Germinal center (tissue), 1 donor: ENCODE results near the gene ANKLE1.
"Not testable (repeated sequence)": the region's sequence is repeated elsewhere in the genome, so short reads cannot be mapped to it uniquely, and the experiment has no call there.

Experiments used
- DNase-seq: peaks from one replicate; pipeline ENCODE4 v3.0.0; 2012; ENCODE audit warnings: mixed read lengths, low spot score

The ANKLE1 gene

DNA sequence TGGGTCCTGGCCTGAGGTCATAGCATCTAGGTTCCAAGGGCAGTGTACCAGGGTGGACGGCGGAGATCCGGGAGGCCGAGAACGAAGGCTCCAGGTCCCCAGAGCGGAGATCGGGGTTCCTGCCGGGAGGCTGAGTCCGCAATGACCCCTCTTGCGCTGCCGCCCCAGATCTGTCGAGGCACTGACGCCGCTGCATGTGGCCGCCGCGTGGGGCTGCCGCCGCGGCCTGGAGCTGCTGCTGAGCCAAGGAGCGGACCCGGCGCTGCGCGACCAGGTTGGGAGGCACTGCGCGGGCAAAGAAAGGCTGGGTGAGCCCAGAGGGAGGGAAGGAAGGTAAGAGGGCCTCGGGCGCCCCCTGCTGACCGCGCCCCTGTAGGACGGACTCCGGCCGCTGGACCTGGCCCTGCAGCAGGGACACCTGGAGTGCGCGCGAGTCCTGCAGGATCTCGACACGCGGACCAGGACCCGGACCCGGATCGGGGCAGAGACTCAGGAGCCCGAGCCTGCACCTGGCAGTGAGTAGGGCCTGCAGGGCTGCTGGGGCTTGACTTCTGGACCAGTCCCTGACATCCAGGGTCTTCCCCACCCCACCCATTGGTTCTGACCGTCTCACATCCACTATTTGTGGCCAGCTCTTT is 906 bp downstream of the ANKLE1 start:
- peak; percentile 84 for DNase-seq

DNA sequence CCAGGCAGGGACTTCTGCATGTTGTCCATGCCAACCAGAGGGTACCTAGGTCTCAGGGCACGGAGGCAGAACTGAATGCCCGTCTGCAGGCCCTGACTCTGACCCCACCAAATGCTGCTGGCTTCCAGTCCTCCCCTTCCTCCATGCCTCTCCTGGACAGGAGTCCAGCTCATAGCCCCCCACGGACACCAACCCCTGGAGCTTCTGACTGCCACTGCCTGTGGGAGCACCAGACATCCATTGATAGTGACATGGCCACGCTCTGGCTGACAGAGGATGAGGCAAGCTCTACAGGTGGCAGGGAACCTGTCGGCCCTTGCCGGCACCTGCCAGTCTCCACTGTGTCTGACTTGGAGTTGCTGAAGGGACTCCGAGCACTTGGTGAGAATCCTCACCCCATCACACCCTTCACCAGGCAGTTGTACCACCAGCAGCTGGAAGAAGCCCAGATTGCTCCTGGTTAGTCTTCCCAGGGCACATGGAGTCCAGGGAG is 1.8 kb downstream of the ANKLE1 start:
- no peak for DNase-seq

DNA sequence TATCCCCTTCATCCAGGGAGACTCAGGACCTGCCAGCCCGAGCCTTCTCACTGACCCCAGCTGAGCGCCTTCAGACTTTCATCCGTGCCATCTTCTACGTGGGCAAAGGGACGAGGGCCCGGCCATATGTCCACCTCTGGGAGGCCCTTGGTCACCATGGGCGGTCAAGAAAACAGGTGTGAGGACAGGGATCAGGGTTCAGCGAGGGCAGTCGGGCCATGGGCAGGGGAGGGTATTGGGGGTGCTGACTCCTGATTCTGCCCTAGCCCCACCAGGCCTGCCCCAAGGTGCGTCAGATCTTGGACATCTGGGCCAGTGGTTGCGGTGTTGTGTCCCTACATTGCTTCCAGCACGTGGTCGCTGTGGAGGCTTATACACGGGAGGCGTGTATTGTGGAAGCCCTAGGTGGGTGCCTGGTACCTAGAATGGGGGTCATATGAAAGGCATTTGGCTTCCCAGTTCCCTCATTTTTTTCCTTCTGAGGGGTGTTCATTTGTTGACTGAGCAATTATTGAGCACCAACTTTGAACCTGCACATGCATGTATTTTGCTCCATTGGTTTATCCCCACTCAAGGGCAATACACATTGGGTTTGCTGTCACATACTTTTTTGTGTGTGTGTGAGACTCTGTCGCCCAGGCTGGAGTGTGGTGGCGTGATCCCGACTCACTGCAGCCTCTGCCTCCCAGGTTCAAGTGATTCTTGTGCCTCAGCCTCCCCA is 3.9 kb downstream of the ANKLE1 start:
- no peak for DNase-seq

DNA sequence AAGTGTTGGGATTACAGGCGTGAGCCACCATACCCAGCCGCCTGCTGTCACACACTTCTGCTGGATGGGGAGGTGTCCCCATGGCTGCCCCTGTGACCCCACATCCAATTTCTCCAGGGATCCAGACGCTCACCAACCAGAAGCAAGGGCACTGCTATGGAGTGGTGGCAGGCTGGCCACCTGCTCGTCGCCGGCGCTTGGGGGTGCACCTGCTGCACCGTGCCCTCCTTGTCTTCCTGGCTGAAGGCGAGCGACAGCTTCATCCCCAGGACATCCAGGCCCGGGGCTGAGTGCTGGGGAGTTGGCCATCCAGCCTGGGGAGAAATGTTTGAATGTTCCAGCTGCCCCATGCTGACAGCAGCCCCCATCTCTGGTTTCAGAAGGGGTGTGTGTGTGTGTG is 4.6 kb downstream of the ANKLE1 start:
- no peak for DNase-seq

DNA sequence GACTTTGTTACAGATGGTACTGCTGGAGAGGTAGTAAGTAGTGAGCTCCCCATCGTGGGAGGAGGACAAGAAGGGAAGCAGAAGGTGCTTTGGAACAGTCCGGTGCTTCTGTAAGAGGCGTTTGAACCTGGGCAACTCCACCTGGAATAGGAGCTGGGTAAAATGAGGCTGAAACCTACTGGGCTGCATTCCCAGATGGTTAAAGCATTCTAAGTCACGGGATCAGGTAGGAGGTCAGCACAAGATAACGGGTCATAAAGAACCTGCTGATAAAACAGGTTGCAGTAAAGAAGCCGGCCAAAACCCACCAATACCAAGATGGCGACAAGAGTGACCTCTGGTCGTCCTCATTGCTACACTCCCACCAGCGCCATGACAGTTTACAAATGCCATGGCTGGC is 5.1 kb downstream of the ANKLE1 start:
- DNase-seq: no peak

DNA sequence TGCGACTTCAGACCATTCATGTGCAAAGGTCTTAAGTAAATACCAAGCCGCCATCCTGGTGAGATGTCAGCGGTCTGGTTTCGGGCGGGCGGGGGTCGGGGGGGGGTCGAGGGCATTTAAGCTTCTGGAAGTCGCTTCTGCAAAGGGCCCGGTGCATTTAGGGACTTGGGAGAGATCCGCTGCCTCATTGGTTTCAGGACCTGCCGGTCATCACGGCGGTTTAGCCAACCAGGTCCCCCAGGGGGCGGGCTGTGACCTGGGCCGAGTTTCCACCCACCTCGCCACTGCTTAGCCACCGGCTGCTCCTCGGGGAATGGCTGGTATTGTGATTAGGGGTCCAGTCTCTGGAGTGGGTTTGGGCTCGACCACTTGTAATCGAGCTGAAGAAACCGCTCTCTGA is 7.8 kb downstream of the ANKLE1 start:
- peak; percentile 91 for DNase-seq

DNA sequence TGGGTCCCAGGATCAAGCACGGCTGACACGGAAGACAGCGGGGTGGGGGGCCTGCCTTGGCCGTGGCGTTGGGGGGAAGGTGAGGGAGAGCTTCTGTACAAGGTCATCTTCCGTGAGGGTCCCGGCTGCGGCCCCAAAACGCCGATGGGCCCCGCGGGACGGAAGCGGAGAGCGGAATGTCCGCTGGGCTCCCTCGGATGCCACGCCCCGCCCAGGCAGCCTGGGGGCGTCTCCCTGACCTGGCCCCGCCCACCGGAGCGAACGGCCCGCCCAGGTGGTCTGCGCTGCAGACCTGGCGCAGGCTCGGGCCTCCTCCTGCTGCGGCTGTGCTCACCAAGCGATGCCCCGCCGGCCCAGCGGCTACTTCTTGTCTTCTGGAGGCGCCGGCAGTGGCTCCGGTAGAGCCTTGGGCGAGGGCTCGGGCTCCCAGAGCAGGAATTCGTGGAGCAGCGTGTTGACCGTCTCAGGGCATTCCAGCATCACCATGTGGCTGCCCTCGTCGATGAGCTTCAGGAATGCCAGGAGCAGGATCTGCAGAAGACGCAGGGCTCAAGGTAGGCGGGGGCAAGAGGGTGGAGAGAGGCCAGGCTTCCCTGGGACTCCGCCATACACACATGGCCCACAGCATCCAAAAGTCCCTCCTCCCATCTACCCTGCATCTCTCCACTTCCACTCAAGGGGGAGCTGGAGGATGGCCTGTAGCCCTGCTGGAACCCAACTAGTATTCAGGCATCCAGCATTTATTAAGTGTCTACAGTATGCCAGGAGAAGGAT is 10.8 kb downstream of the ANKLE1 start:
- DNase-seq: peak; percentile 96

DNA sequence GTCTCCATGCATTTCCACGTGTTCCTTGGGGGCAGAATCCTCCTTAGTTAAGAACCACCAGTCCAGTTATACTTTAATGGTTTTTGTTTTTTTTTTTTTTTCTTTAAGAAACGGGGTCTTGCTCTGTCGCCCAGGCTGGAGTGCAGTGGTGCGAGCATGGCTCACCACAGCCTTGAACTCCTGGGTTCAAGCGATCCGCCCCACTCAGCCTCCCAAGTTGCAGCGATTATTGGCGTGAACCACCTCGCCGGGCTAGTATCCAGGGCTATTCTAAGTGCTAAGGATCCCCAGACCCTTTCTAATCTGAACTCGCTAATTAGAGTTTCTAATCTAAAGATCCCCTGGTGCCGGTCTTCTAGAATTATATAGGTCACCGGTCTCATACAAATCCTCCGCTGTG is 11.9 kb downstream of the ANKLE1 start:
- DNase-seq: no peak

DNA sequence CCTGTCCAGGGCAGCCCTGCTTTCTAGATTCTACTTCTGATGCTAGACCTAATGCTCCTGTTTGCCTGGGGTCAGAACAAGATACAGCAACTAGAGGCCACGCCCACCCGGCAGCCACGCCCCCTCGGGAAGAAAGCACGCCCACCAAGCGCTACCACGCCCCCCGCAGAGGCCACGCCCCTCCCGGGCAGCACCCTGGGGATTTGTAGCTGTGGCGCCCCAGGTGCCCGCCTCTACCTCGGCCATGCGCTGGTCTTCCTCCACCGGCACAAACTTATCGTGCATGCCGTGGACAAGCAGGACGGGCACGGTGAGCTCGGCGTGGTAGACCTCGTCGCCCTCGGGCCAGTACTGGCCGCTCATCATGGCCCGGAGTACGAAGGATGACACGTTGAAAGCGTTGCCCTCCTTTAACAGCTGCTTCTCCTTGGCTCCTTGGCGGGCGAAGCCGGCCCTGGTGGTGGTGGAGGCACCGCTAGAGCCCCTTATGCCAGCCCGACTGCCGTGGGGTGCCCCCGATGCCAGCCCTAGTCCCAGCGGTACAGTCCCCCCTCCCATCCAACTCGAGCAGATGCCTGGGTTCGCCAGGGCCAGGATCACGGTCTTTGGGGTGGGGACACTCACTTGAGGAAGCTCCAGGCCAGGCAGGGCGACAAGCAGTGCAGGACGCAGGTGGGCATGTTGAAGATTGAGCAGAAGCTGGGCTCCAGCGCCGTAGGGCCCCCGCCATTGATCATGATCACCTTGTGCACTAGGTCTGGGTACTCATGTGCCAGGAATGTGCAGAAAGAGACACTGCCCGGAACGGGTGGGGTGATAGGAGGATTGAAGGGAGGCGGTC is 12.6 kb downstream of the ANKLE1 start:
- peak; percentile 73 for DNase-seq

DNA sequence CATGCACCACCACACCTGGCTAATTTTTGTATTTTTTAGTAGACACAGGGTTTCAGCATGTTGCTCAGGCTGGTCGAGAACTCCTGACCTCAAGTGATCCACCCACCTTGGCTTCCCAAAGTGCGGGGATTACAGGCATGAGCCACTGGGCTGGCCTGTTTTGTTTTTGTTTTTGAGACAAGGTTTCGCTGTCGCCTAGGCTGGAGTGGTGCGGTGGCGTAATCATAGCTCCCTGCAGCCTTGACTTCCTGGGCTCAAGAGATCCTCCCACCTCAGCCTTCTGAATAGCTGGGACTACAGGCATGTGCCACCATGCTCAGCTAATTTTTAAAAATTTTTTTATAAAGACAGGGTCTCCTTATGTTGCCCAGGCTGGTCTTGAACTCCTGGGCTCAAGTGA is 13.8 kb downstream of the ANKLE1 start:
- DNase-seq: not testable (repeated sequence)

DNA sequence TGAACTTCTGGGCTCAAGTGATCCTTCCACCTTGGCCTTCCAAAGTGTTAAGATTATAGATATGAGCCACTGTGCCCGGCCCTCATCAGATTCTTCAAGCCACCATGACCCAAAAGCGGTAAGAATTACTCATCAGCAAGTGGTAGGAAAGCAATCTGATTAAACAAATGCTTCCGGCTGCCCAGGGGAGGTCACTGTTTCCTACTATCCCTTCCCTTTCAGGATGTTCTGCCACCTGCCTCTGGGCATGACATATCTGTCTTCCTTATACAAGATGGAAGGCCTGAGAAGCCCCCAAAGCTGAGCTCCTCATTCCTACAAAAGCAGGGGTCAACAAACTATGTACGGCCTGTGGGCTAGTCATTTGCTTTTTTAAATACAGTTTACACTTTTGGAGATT is 14.6 kb downstream of the ANKLE1 start:
- DNase-seq: no peak

DNA sequence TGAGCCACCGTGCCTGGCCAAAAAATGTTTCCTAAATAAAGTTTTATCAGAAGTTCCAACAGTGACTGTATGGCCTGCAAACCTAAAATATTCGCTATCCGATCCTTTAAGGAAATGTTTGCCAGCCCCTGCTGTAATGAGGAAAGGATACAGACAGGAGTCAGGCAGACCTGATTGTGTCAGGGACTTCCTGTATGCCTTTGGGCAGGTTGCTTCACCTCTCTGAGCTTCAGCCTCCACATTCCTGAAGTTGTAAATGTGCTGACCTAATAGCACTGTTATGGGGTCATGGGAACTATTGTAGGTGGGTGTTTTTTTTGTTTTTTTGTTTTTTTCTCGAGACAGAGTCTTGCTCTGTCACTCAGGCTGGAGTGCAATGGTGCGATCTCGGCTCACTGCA is 15.3 kb downstream of the ANKLE1 start:
- no peak for DNase-seq

DNA sequence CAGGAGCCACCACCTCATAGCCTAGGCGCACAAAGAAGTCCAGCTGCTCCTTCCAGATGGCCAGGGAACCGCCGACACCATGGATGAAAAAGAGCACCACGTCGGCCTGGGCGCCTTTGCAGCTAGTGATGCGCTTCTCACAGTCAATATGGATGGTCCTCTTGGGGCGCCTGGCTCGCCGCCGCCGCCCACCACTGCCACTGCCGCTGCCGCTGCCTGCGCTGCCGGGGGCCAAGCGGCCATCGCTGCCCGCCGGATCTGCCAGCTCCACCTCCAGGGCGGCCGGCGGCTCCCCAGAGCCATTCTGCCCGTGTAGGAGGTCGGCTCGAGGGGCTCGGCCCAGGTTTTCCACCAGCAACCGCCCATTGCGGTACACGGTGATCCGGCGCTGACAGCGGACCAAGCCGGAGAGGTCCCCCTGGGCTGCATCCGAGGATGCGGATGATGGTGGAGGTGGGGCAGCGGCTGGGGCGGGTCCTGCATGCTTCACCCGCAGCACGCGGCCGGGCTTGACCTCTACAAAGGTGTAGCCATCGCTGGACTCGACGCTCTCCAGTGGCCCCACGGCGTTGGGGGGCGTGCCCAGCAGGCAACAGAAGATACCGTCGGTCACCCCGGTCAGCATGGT is 19.4 kb downstream of the ANKLE1 start:
- DNase-seq: no peak

DNA sequence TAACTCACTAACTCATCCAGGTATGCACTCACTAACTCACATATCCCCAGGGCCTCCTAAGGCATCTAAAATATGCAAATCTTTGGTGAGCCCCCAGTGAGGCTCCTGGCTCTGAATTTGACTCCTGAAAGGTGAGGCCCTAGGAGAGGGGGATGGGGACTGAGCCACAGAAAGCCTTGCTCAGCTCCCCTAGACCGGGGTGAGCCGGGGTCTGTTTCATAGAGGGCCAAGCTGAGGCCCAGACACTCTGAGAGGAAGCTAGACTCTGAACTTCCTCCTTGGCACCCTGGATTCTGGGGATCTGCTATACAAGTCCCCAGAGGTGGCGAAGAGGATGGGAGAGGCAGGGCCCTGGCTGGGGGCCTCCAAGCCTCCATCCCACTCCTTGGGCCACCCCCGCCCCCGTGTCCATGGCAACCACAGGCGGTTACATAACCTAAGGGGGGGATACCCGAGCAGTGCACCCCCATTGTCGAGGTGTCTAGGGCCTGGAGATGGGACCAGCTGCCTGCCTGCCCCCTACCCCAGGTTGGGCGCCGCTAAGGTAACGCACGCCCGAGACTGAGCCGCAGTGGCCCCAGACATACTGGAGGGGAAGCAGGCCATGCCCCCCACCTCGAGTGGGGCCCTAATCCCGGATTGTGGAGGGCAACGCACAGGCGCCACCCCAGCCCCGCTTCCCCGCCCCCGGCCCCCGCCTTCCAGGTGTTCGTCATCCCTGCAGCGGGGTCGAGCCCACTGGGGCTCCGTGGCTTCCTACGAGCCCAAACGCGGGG is 20.9 kb downstream of the ANKLE1 start:
- no peak for DNase-seq

DNA sequence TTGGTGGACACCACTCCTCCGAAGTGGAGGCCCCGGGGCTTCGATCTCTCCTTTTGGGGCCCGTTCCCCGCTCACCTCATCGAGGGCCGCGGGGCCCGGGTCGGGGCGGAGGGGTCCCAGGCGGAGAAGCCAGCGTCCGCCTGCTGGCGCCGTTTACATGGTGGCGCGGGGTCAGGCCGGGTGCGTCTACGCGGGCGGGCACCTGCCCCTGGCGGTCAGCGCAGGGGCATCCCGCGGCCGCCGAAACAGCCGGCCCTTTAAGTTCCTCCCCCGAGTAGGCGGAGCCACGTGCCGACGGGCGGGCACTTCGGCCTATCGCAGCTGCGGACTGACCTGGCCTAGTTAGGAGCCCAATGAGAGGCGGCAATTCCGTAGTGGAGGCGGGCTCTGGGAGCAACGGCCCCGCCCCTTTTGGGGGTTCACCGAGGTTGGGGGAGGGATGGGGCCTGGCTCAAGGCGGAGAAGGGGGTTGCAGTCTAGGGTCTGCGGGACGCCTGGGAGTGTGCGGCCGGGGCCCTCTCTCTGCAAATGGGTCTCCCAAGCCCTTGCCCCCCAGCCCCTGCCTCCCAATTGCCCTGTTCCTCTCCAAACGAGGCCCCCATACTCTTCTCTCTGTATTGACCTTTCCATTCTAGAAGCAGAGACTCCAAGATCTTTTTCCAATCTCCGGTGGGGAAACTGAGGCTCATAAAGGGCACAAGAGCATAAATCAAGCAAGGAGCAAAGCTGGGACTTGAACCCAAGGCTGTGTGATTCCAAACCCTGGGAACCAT is 21.7 kb downstream of the ANKLE1 start, which contains the start of gene ABHD8:
Gene ABHD8 (minus strand): TSS at position 259 of the 773 bp plus-strand sequence. CDS start 1,809 bp downstream, outside the sequence.
- peak; percentile 94 for DNase-seq

DNA sequence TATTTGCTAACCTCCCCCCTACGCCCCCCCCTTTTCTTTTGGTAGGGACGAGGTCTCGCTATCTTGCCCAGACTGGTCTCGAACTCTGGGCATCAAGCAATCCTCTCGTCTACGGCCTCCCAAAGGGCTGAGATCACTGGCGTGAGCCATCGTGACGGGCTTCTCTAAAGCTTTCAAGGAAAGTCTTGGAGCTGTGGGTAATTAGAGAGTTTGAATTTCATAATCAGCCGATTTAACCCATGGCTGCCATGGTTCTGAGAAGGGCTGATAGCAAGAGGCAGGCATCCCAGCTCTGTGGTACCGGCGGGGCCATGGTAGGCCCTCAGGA is 22.2 kb downstream of the ANKLE1 start:
- DNase-seq: no peak

DNA sequence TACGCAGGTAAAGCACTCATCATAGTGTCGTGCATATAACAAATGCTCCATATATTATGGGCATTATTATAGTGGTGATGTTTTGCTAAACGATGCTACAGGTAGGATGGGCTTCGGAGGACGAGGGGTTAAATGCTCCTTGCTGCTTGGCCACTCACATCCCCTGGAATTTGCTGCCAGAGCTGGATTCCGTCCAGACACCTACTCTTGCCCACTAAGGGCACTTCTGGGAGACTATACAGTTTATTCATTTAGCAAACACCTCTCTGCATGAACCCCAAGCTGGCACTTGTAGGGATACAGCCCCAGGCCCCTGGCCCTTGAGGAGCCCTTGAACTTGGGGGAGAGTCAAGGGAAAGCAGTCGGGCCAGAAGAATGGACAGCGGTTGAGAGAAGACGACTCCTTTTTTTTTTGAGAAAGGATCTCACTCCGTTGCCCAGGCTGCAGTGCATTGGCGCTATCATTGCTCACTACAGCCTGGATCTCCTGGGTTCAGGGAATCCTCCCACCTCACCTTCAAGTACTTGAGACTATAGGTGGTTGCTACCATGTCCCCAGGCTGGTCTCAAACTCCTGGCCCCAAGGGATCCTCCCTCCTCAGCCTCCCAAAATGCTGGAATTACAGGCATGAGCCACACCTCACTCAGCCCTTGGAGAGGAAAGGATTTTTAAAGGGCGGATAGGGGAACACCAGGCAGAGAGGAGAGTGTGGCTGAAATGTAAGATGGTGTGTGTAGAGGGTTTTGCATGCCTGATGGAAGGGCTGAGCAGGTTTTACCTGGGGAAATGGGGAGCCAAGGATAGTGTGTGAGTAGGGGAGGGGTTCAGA is 22.9 kb downstream of the ANKLE1 start:
- DNase-seq: no peak

DNA sequence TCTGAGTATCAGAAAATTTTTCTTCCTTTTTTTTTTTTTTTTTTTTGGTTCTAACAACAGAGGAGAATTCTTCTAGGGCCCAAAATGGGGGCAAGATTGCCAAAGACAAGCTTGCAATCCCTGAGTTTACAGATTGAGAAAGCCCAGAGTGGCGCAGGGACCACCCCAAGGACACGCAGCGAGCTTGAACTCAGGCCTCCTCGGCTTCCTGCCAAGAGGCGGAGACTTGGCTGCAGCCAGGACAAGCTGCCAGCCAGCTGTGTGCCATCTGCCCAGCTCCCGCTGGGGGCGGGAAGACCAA is 23.5 kb downstream of the ANKLE1 start:
- no peak for DNase-seq
